Left ventricle myocardium inferior (tissue), 1 donor: ENCODE data around the gene RELT. TPM values are rescaled to one million over a fixed set of nuclear protein-coding genes. Genes with fewer than 3 reads are reported as not detected.

Experiments used
- DNase-seq: peaks from one replicate; pipeline ENCODE4 v3.0.0-alpha.2; 2020
- H3K27ac ChIP-seq: fragments of 200-600 bp; replicated peaks from 2 replicates; pipeline ENCODE4 v1.8.0; 2021
- H3K27me3 ChIP-seq: fragments of 200-600 bp; 2 replicates; pipeline ENCODE4 v1.8.0; 2021; ENCODE audit warnings: low read depth
- H3K36me3 ChIP-seq: fragments of 200-600 bp; 2 replicates; pipeline ENCODE4 v1.8.0; 2021
- H3K4me1 ChIP-seq: fragments of 200-600 bp; 2 replicates; pipeline ENCODE4 v1.8.0; 2021
- H3K4me3 ChIP-seq: fragments of 200-600 bp; 2 replicates; pipeline ENCODE4 v1.8.0; 2021; ENCODE audit warnings: mild to moderate bottlenecking, moderate library complexity
- H3K9me3 ChIP-seq: fragments of 200-600 bp; replicated peaks from 2 replicates; pipeline ENCODE4 v1.8.0; 2021
- CTCF ChIP-seq: fragments of 200-600 bp; IDR thresholded peaks from 2 replicates; pipeline ENCODE4 v1.8.0; 2021; ENCODE audit warnings: antibody characterized with exemption, mild to moderate bottlenecking, borderline replicate concordance
- intact Hi-C: fragments of 100-400 bp; cut with micrococcal nuclease; formaldehyde crosslinking; loops from one replicate; pipeline ENCODE4 v1.11.0; 2022
- total RNA-seq: library from RNA; stranded (reverse); fragmentation: NEBNext Ultra II Directional; extraction: Animal tissue kit (Norgen Biotek cat#: 25700); gene quantifications from one replicate; pipeline ENCODE4 v1.2.1, GENCODE V29; 2021
- donor health status: DM: no; HTN: yes; CAD: no; lungs with severe emphysema.

The RELT gene
- total RNA-seq, 1 donor from 2014 or later, result 1.6 TPM

GRCh38 chr11:73401924-73402833, 26.0 kb downstream of the RELT start:
- DNase-seq, result no peak
- H3K27me3 ChIP-seq, result no peaks in the 10 kb centered on the region
- no peak overlapping the region for H3K4me3 ChIP-seq
- H3K36me3 ChIP-seq, result peaks cover 9% of the 10 kb centered on the region
- peaks cover 34% of the 10 kb centered on the region for H3K4me1 ChIP-seq
- TF ChIP-seq CTCF, result no peak
- H3K27ac ChIP-seq, result no peak overlapping the region
- no peaks in the 10 kb centered on the region for H3K9me3 ChIP-seq
- intact Hi-C loops, result loop anchor here (10.0 kb wide), 1 partner anchor 213 kb away; no protein-coding TSS in a partner anchor

DNA sequence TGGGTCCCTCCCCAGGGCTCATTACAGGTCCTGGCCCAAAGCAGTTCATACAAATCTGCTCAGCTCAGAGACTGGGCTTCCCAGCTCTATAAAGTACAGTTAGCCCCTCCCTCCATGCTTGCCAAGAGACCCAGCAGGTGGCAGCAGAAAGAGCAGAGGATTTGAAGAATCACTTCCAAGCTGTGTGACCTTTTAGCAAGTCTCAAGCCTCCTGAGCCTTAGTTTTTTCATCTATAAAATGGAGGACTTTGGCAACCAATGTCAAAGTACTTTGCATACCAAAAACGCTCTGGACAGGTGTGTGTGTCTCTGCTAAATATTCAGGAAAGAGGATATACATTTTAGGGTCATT, 26.6 kb downstream of the RELT start:
- no peaks in the 10 kb centered on the region for H3K9me3 ChIP-seq
- no peak for DNase-seq
- peaks cover 15% of the 10 kb centered on the region for H3K36me3 ChIP-seq
- H3K4me3 ChIP-seq, result no peak overlapping the region
- no peaks in the 10 kb centered on the region for H3K27me3 ChIP-seq
- intact Hi-C loops, result loop anchor here (10.0 kb wide), 1 partner anchor 212 kb away; no protein-coding TSS in a partner anchor
- H3K27ac ChIP-seq, result no peak overlapping the region
- peaks cover 34% of the 10 kb centered on the region for H3K4me1 ChIP-seq
- peak; percentile 29 for TF ChIP-seq CTCF

DNA sequence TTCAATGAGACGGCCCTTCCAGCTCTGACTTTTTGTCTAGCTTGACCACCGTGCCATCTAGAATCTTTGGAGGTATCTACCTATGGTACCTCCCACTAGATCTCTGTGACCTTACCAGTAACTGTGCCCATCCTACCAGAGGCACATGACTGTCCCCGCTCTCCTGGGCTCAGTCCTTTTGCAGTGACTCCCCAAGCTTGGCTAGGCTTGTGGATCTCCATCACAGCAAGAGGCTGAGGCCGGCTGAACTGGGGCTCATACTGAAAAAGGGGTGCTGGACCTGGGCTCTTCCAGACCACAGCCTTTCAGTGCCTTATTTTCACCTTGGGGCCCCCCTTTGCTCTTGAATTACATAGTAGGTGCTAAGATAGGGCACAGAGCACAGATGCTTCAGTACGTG, 27.3 kb downstream of the RELT start:
- Histone ChIP-seq H3K4me3 (no peak overlapping the region), H3K36me3 (peaks cover 20% of the 10 kb centered on the region), H3K27me3 (no peaks in the 10 kb centered on the region), H3K9me3 (no peaks in the 10 kb centered on the region), H3K4me1 (peaks cover 30% of the 10 kb centered on the region), H3K27ac (peak overlapping the region; percentile 58)
- no peak for TF ChIP-seq CTCF
- intact Hi-C loops, result loop anchor here (10.0 kb wide), 1 partner anchor 211 kb away; no protein-coding TSS in a partner anchor
- DNase-seq, result no peak

- peaks cover 25% of the 10 kb centered on the region for H3K36me3 ChIP-seq
- H3K4me3 ChIP-seq, result no peak overlapping the region
- H3K9me3 ChIP-seq, result no peaks in the 10 kb centered on the region
- H3K4me1 ChIP-seq, result peaks cover 25% of the 10 kb centered on the region
- H3K27me3 ChIP-seq, result no peaks in the 10 kb centered on the region
- H3K27ac ChIP-seq, result peak overlapping the region; percentile 58
- TF ChIP-seq CTCF, result peak; percentile 87
- DNase-seq, result peak; percentile 76
- intact Hi-C loops, result loop anchor here (10.0 kb wide), 1 partner anchor 211 kb away; no protein-coding TSS in a partner anchor
Observed at GRCh38 chr11:73404048-73404447, 27.8 kb downstream of the RELT start.

DNA sequence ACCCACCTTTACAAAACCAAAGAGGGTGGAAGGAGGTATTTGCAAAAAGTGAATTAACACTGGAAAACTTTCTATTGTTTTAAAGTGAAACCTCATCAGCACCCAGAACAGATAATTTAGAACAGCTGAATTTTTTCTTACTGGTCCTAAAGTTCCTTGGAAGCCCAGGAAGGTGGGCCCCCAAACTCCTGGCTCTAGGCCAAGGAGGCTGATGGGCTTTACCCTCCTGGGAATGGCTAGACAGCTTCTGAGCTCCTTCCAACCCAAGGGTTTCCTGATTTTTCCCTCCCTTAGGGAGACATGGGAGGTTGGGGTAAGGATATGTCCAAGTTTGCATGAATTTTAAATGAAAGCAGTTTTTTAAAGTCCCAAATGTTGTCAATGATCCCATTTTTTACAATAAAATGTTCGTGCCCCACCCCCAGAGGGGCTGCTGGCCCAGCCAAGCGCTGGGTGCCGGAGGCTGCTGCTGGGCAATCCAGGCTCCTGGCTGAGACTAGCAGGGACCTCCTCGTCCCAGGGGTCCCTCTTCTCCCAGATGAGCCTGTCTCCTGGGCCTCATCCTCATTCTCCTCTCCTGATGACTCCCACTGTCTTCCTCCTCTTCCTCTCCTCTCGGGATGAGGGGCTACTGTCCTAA, 28.4 kb downstream of the RELT start:
- Histone ChIP-seq H3K27ac (peak overlapping the region; percentile 58), H3K27me3 (no peaks in the 10 kb centered on the region), H3K4me3 (no peak overlapping the region), H3K9me3 (no peaks in the 10 kb centered on the region), H3K36me3 (peaks cover 31% of the 10 kb centered on the region), H3K4me1 (peaks cover 19% of the 10 kb centered on the region)
- DNase-seq, result no peak
- no peak for TF ChIP-seq CTCF
- intact Hi-C loops, result loop anchor here (10.0 kb wide), 1 partner anchor 210 kb away; no protein-coding TSS in a partner anchor
